Small intestine (tissue), 7 donors: ENCODE data around the gene SLAMF6. TPM values are rescaled to one million over a fixed set of nuclear protein-coding genes. Genes with fewer than 3 reads are reported as not detected.
"Not testable (repeated sequence)": the region's sequence is repeated elsewhere in the genome, so short reads cannot be mapped to it uniquely, and the experiment has no call there.

ENCODE experiments used
- DNase-seq, 2 donors: peaks; one replicate each; pipeline versions ENCODE4 v3.0.0 to v3.0.0-alpha.2; 2013
- FAIRE-seq: peaks from 2 replicates; lab custom pipeline; 2012; peaks lifted over from hg19 to GRCh38; lab: Jason Lieb, UNC
- H3K27ac ChIP-seq, 3 donors: one replicate each; pipeline ENCODE4 v1.5.1; 2013; ENCODE audit warnings: low read length in 2 of 3, mild to moderate bottlenecking in 2 of 3, control low read depth in 1 of 3, inconsistent platforms in 1 of 3, low read depth in 1 of 3, moderate library complexity in 1 of 3
- H3K27me3 ChIP-seq, 3 donors: one replicate each; pipeline ENCODE4 v1.6.1; 2013; ENCODE audit warnings: low read length in 3 of 3, inconsistent platforms in 1 of 3; ENCODE audit not compliant: control insufficient read depth in 3 of 3, insufficient read depth in 3 of 3
- H3K36me3 ChIP-seq, 3 donors: one replicate each; pipeline ENCODE4 v1.6.1; 2013; ENCODE audit warnings: low read length in 3 of 3, inconsistent platforms in 1 of 3, low read depth in 1 of 3, mild to moderate bottlenecking in 1 of 3, moderate library complexity in 1 of 3; ENCODE audit not compliant: control insufficient read depth in 3 of 3, insufficient read depth in 2 of 3
- H3K4me1 ChIP-seq, 3 donors: one replicate each; pipeline ENCODE4 v1.6.1; 2013; ENCODE audit warnings: low read length in 2 of 3, inconsistent platforms in 1 of 3, low read depth in 1 of 3, mild to moderate bottlenecking in 1 of 3, moderate library complexity in 1 of 3; ENCODE audit not compliant: control insufficient read depth in 3 of 3, insufficient read depth in 2 of 3
- H3K4me3 ChIP-seq, 3 donors: one replicate each; pipeline ENCODE4 v1.5.1; 2013; ENCODE audit warnings: low read length in 3 of 3, control low read depth in 1 of 3, inconsistent platforms in 1 of 3, low read depth in 1 of 3, mild to moderate bottlenecking in 1 of 3, moderate library complexity in 1 of 3
- H3K9me3 ChIP-seq, 2 donors: one replicate each; pipeline ENCODE4 v1.6.1; 2013; ENCODE audit warnings: low read depth in 1 of 2, low read length in 1 of 2; ENCODE audit not compliant: control insufficient read depth in 2 of 2, insufficient read depth in 1 of 2
- WGBS, 3 donors: extraction: QIAGEN DNeasy Blood & Tissue Kit; methylation state at CpG; one replicate each; pipeline ENCODE4 v1.1.7; 2013; 5-methylcytosine and 5-hydroxymethylcytosine counted together
- polyA plus RNA-seq, 4 donors: library from polyadenylated mRNA; stranded (reverse) in 3 of 4; unstranded in 1 of 4; fragments of 200-250 nt in 3 of 4; fragments of 120-200 nt in 1 of 4; gene quantifications; one replicate each; pipeline versions ENCODE4 v1.2.1 to v1.2.3, GENCODE V29; 2013
- donor health status: healthy with polysubstance abuse.
- donor health status: control.
- donor health status: control.
- donor health status: Bipolar disorder and iron deficiency.
- donor health status: healthy.

The SLAMF6 gene
- polyA plus RNA-seq, 4 donors = 0.22 to 1.6 (median 1.1) TPM

DNA sequence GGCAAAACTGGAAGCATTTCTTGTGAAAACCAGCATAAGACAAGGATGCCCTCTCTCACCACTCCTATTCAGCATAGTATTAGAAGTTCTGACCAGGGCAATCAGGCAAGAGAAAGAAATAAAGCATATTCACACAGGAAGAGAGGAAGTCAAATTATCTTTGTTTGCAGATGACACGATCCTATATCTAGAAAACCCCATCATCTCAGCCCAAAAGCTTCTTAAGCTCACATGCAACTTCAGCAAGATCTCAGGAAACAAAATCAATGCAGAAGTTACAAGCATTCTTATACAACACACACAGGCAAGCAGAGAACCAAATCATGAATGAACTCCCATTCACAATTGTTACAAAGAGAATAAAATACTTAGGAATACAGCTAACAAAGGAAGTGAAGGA, 7.1 kb downstream of the SLAMF6 start:
- H3K27me3 ChIP-seq, DNase-seq, H3K4me1 ChIP-seq, FAIRE-seq, H3K36me3 ChIP-seq, H3K9me3 ChIP-seq, H3K27ac ChIP-seq, H3K4me3 ChIP-seq: not testable (repeated sequence)
- 56 to 83% (median 60%) methylated on average over 1 of the region's 1 CpG for WGBS, 3 donors

DNA sequence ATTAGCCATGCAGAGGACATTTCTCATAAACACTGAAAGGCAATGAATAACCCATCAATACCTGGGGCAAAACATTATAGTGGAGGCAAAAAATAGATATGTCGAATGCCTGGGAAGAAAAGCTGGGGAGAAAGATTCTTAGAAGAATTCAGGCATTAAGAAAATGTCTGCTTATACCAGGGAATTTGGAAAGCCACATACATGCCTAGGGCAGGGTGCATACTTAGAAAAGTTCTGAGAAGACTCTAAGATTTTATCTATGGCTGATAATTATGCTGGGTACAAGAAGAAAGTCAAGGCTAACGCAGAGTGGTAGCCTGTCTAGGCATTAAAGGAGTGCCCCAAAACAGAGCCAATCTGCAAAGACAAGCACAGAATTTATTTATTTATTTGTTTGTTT, 18.4 kb downstream of the SLAMF6 start:
- H3K4me3 ChIP-seq = no peak overlapping the region
- H3K27ac ChIP-seq = no peak overlapping the region
- no peaks in the 10 kb centered on the region for H3K4me1 ChIP-seq
- DNase-seq (no peak), FAIRE-seq (no peak)
- H3K9me3 ChIP-seq = peaks cover 0 to 4% of the 10 kb centered on the region in 2 donors
- WGBS, 3 donors = 94 to 95% (median 94%) methylated on average over 2 of the region's 2 CpGs
- no peaks in the 10 kb centered on the region for H3K36me3 ChIP-seq
- H3K27me3 ChIP-seq = no peaks in the 10 kb centered on the region

DNA sequence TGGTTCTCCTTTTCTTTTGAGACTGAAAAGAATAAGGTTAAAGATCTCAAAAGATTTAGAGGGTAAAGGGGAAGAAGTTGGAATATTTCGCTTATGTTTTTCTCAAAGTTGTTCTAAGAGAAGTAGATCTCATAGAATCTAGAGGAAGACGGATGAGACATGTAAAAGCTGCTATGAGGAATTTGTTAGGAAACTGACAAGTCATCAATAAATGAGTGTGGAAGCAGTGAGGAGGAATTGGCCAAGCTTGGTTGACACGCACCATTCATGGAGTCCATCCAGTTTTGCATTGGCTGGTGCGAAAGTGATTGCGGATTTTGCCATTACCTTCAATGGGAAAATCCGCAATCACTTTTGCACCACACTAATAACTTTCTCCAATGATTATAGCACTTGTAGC, 20.0 kb downstream of the SLAMF6 start:
- WGBS, 3 donors = 81 to 86% (median 82%) methylated on average over 6 of the region's 6 CpGs
- Histone ChIP-seq H3K36me3 (no peaks in the 10 kb centered on the region), H3K4me3 (no peak overlapping the region), H3K27me3 (no peaks in the 10 kb centered on the region), H3K27ac (no peak overlapping the region), H3K4me1 (no peaks in the 10 kb centered on the region), H3K9me3 (peaks cover 0 to 7% of the 10 kb centered on the region in 2 donors)
- DNase-seq (no peak), FAIRE-seq (no peak)

DNA sequence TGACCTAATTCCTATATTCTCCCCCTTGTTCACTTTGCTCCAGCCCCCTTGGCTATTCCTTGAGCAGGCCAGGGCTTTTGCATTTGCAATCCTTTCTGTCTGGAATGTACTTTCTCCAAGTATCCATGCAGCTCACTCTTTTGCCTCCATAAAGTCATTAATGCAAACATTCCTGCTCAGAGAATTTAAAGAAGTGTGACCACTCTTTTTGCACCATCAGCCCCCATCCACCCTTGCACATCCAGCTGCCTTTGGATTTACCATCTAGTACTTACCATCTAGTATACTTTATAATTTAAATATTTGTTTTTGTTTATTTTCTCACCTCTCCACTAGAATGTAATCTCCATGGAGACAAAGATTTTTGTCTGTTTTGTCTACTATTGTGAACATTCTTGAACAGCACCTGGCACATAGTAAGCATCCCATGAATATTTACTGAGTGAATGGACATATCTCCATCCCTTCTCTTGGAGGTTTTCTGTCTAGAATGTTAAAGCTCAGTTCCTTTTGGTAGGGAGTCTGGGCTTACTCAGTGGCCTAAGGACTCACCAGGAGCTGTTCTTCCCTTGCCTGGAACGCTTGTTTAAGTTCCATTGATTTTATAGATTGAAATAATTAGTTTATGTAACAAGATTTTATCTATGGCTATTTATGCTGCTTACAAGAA, 22.6 kb downstream of the SLAMF6 start:
- H3K27ac ChIP-seq = no peak overlapping the region
- FAIRE-seq (no peak), DNase-seq (no peak)
- WGBS, 3 donors = 63 to 82% (median 78%) methylated on average over 1 of the region's 1 CpG
- H3K4me3 ChIP-seq = no peak overlapping the region
- peaks cover 0 to 6% of the 10 kb centered on the region in 2 donors for H3K9me3 ChIP-seq
- no peaks in the 10 kb centered on the region for H3K36me3 ChIP-seq
- no peaks in the 10 kb centered on the region for H3K4me1 ChIP-seq
- no peaks in the 10 kb centered on the region for H3K27me3 ChIP-seq

DNA sequence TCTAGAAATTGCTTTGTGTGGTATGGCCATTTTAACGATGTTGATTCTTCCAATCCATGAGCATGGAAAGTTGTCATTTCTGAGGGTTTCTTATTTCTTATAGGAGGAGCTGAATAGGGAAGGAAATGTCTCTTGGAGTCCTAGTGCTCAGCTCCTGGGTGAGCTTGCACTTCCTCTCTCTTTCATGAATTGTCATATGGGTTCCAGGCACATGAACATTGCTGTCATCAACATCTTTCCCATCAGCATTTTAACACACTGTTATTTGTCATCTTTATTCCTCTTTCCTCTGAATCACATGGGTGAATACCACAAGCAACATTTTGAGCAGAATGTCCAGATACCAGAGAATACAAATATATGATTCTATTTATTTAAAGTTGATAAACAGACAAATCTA, 23.4 kb downstream of the SLAMF6 start:
- DNase-seq = no peak
- 88 to 97% (median 91%) methylated on average over 1 of the region's 1 CpG for WGBS, 3 donors
- H3K4me3 ChIP-seq = no peak overlapping the region
- FAIRE-seq = no peak
- peaks cover 0 to 3% of the 10 kb centered on the region in 2 donors for H3K9me3 ChIP-seq
- H3K4me1 ChIP-seq = no peaks in the 10 kb centered on the region
- no peak overlapping the region for H3K27ac ChIP-seq
- no peaks in the 10 kb centered on the region for H3K27me3 ChIP-seq
- no peaks in the 10 kb centered on the region for H3K36me3 ChIP-seq

DNA sequence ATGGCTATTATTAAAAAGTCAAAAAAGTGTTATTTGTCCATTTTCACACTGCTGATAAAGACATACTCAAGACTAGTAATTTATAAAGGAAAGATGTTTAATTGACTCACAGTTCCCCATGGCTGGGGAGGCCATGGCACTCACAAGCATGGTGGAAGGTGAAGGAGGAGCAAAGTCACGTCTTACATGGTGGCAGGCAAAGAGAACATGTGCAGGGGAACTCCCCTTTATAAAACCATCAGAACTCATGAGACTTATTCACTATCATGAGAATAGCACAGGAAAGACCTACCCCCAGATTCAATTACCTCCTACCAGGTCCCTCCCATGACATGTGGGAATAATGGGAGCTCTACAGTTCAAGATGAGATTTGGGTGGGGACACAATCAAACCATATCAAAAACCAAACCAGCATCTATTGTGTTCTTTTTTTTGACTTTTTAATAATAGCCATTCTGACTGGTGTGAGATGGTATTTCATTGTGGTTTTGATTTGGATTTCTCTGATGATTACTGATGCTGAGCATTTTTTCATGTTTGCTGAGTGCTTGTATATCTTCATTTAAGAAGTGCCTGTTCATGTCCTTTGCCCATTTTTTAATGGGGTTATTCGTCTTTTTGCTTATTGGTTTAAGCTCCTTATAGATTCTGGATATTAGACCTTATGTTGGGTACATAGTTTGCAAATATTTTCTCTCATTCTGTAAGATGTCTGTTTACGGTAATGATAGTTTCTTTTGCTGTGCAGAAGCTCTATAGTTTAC, 24.6 kb downstream of the SLAMF6 start:
- not testable (repeated sequence) for DNase-seq, H3K36me3 ChIP-seq, H3K27ac ChIP-seq, H3K27me3 ChIP-seq, H3K4me1 ChIP-seq, FAIRE-seq, H3K4me3 ChIP-seq, H3K9me3 ChIP-seq
- WGBS, 3 donors = 76 to 97% (median 97%) methylated on average over 3 of the region's 3 CpGs

DNA sequence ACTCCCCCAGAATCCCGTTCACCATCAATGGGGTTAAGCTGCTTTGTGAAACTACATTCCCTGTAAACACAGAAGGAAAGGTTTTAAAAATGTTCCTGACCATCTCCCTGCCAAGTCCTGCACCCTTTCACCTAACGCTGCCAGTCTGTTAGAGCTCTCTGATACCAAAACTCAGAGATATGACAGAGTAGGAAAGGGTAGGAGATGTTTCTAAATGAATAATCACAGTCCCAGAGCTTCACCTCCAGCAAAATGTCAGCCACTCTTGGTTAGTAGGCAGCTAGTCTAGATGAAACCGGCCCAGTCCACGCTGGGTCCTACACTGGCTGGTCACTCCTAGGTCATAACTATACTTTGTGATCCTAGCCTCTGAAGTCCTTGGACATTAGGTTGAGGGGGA, 26.7 kb downstream of the SLAMF6 start:
- no peak for DNase-seq
- peaks cover 0 to 3% of the 10 kb centered on the region in 2 donors for H3K9me3 ChIP-seq
- no peak overlapping the region for H3K27ac ChIP-seq
- H3K4me3 ChIP-seq = no peak overlapping the region
- H3K27me3 ChIP-seq = no peaks in the 10 kb centered on the region
- WGBS, 3 donors = 85 to 94% (median 91%) methylated on average over 4 of the region's 4 CpGs
- H3K36me3 ChIP-seq = no peaks in the 10 kb centered on the region
- H3K4me1 ChIP-seq = peaks cover 0 to 9% (median 0%) of the 10 kb centered on the region in 3 donors
- no peak for FAIRE-seq

DNA sequence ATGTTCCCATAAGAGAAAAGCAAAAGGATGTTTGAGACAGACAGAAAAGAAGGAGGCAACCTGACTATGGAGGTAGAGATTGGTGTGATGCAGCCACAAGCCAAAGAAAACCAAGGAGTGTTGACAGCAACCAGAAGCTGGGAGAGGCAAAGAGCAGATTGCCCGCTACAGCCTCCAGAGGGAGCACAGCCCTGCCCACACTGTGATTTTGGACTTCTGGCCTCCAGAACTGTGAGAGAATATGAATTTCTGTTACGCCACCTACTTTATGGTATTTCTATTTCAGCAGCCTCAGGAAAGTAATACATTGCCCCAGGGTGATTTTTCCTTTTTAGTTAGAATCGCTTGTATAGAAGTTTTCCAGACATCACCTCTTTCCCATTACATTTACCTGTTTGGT, 28.4 kb downstream of the SLAMF6 start:
- Histone ChIP-seq H3K9me3 (peaks cover 0 to 3% of the 10 kb centered on the region in 2 donors), H3K36me3 (no peaks in the 10 kb centered on the region), H3K4me3 (no peak overlapping the region), H3K27ac (no peak overlapping the region), H3K27me3 (no peaks in the 10 kb centered on the region), H3K4me1 (peaks cover 0 to 9% (median 0%) of the 10 kb centered on the region in 3 donors)
- FAIRE-seq = no peak
- WGBS, 3 donors = 84 to 90% (median 85%) methylated on average over 3 of the region's 3 CpGs
- peak; percentile 37 to 56 for DNase-seq
